HG02852 (cell line): Measurements from ENCODE around the gene NPHP4.

Source experiments
- ATAC-seq: cut with Tn5 transposase; IDR thresholded peaks from one replicate; pipeline ENCODE4 v1.9.1; 2021; ENCODE audit warnings: mild to moderate bottlenecking, moderate library complexity; ENCODE audit not compliant: unreplicated experiment

Gene NPHP4

GRCh38 chr1:5820026-5820421 is 172.2 kb downstream of the NPHP4 start:
- no peak for ATAC-seq

- ATAC-seq = no peak
Observed at GRCh38 chr1:5819391-5820025, 172.7 kb downstream of the NPHP4 start.

GRCh38 chr1:5818755-5819154 is 173.5 kb downstream of the NPHP4 start:
- no peak for ATAC-seq

- ATAC-seq = no peak
Observed at GRCh38 chr1:5815716-5816115, 176.5 kb downstream of the NPHP4 start.

- ATAC-seq = no peak
Observed at GRCh38 chr1:5815211-5815610, 177.0 kb downstream of the NPHP4 start.

- ATAC-seq = no peak
Observed at GRCh38 chr1:5814046-5814619, 178.1 kb downstream of the NPHP4 start.

- no peak for ATAC-seq
Observed at GRCh38 chr1:5813480-5813879, 178.7 kb downstream of the NPHP4 start.
